OCI-LY3 (cell line): ENCODE measurements around the gene PRPF6.

Source experiments
- CTCF ChIP-seq: fragments of 200-600, 300-600 bp; sonication (generic); IDR thresholded peaks from 2 replicates; pipeline ENCODE4 v1.5.1; 2014; ENCODE audit warnings: antibody characterized with exemption, low read length, low read depth
- EZH2phosphoT487 ChIP-seq: fragments of 200-600 bp; shearing (Covaris generic); IDR thresholded peaks from 2 replicates; pipeline ENCODE4 v1.6.1; 2018; ENCODE audit warnings: antibody characterized with exemption, mixed run types, low read depth

GRCh38 chr20:63940472-63941266 lies 40.3 kb upstream of the PRPF6 start:
- TF ChIP-seq CTCF, result no peak
- no peak for TF ChIP-seq EZH2phosphoT487
